ENCODE measurements around the gene VAMP2.

The VAMP2 gene

GRCh38 chr17:8206536-8206935, 43.8 kb upstream of the VAMP2 start:
- Histone ChIP-seq H3K9ac (ENCODE audit: low read length) (no peak overlapping the region), H3K27me3 (ENCODE audit: insufficient read depth, low read length) (no peaks in the 10 kb centered on the region), H3K4me2 (ENCODE audit: low read length) (no peak overlapping the region), H3F3A (ENCODE audit: insufficient read depth, low read length) (0 out of 2 replicates have a peak, but pooled peaks cover 3% of the 10 kb centered on the region), H3K4me3 (ENCODE audit: low read depth, low read length, poor library complexity, severe bottlenecking) (no peak overlapping the region), H3K36me3 (ENCODE audit: insufficient read depth, low read length) (peaks cover 53% of the 10 kb centered on the region), H2AFZ (ENCODE audit: low read length) (no peak overlapping the region), H3K79me2 (ENCODE audit: insufficient read depth, low read length) (peaks cover 17% of the 10 kb centered on the region), H3K4me1 (ENCODE audit: insufficient read depth, low read length, severe bottlenecking) (peaks cover 38% of the 10 kb centered on the region), H3K9me3 (ENCODE audit: low read length) (no peaks in the 10 kb centered on the region), H3K9me2 (ENCODE audit: low read depth, low read length) (no peaks in the 10 kb centered on the region), H3K27ac (ENCODE audit: low read depth, low read length, poor library complexity, severe bottlenecking) (no peak overlapping the region), H4K20me1 (ENCODE audit: insufficient read depth, low read length) (no peaks in the 10 kb centered on the region)
- TF ChIP-seq EZH2 (IDR thresholded peaks at IDR 0.05; ENCODE audit: borderline replicate concordance, low read length) (no peak), CTCF (IDR thresholded peaks at IDR 0.05; ENCODE audit: low read length) (no peak)

GRCh38 chr17:8204761-8205555, 42.2 kb upstream of the VAMP2 start:
- Histone ChIP-seq H3K36me3 (ENCODE audit: insufficient read depth, low read length) (peaks cover 53% of the 10 kb centered on the region), H3F3A (ENCODE audit: insufficient read depth, low read length) (0 out of 2 replicates have a peak, but pooled peaks cover 3% of the 10 kb centered on the region), H2AFZ (ENCODE audit: low read length) (no peak overlapping the region), H3K4me2 (ENCODE audit: low read length) (no peak overlapping the region; the same call in 1 of the 2 replicates), H3K4me3 (ENCODE audit: low read depth, low read length, poor library complexity, severe bottlenecking) (no peak overlapping the region), H3K79me2 (ENCODE audit: insufficient read depth, low read length) (peaks cover 15% of the 10 kb centered on the region), H3K9me2 (ENCODE audit: low read depth, low read length) (no peaks in the 10 kb centered on the region), H4K20me1 (ENCODE audit: insufficient read depth, low read length) (no peaks in the 10 kb centered on the region), H3K27ac (ENCODE audit: low read depth, low read length, poor library complexity, severe bottlenecking) (peak overlapping the region; percentile 67), H3K27me3 (ENCODE audit: insufficient read depth, low read length) (no peaks in the 10 kb centered on the region), H3K9ac (ENCODE audit: low read length) (no peak overlapping the region), H3K4me1 (ENCODE audit: insufficient read depth, low read length, severe bottlenecking) (peaks cover 30% of the 10 kb centered on the region), H3K9me3 (ENCODE audit: low read length) (no peaks in the 10 kb centered on the region)
- TF ChIP-seq CTCF (IDR thresholded peaks at IDR 0.05; ENCODE audit: low read length) (no peak), EZH2 (IDR thresholded peaks at IDR 0.05; ENCODE audit: borderline replicate concordance, low read length) (no peak)

GRCh38 chr17:8192070-8192815, 29.5 kb upstream of the VAMP2 start:
- H4K20me1 ChIP-seq (ENCODE audit: insufficient read depth, low read length) = no peaks in the 10 kb centered on the region
- H3K27ac ChIP-seq (ENCODE audit: low read depth, low read length, poor library complexity, severe bottlenecking) = peak overlapping the region; percentile 85
- H3K36me3 ChIP-seq (ENCODE audit: insufficient read depth, low read length) = no peaks in the 10 kb centered on the region
- peak overlapping the region; percentile 62 for H3K4me3 ChIP-seq (ENCODE audit: low read depth, low read length, poor library complexity, severe bottlenecking)
- no peaks in the 10 kb centered on the region for H3K9me3 ChIP-seq (ENCODE audit: low read length)
- H2AFZ ChIP-seq (ENCODE audit: low read length) = no peak overlapping the region
- TF ChIP-seq CTCF (IDR thresholded peaks at IDR 0.05; ENCODE audit: low read length) (no peak), EZH2 (IDR thresholded peaks at IDR 0.05; ENCODE audit: borderline replicate concordance, low read length) (no peak)
- no peaks in the 10 kb centered on the region for H3K79me2 ChIP-seq (ENCODE audit: insufficient read depth, low read length)
- no peaks in the 10 kb centered on the region for H3K27me3 ChIP-seq (ENCODE audit: insufficient read depth, low read length)
- peak overlapping the region; percentile 58 for H3K9ac ChIP-seq (ENCODE audit: low read length)
- H3K4me1 ChIP-seq (ENCODE audit: insufficient read depth, low read length, severe bottlenecking) = peaks cover 52% of the 10 kb centered on the region
- no peaks in the 10 kb centered on the region for H3K9me2 ChIP-seq (ENCODE audit: low read depth, low read length)
- H3F3A ChIP-seq (ENCODE audit: insufficient read depth, low read length) = peaks cover 11% of the 10 kb centered on the region; the same call in 1 of the 2 replicates
- H3K4me2 ChIP-seq (ENCODE audit: low read length) = peak overlapping the region; percentile 73
